ENCODE measurements around the gene DMAC1.
A peak's percentile ranks its signal among the peaks of the same experiment; 100 is the strongest.

DMAC1 gene

DNA sequence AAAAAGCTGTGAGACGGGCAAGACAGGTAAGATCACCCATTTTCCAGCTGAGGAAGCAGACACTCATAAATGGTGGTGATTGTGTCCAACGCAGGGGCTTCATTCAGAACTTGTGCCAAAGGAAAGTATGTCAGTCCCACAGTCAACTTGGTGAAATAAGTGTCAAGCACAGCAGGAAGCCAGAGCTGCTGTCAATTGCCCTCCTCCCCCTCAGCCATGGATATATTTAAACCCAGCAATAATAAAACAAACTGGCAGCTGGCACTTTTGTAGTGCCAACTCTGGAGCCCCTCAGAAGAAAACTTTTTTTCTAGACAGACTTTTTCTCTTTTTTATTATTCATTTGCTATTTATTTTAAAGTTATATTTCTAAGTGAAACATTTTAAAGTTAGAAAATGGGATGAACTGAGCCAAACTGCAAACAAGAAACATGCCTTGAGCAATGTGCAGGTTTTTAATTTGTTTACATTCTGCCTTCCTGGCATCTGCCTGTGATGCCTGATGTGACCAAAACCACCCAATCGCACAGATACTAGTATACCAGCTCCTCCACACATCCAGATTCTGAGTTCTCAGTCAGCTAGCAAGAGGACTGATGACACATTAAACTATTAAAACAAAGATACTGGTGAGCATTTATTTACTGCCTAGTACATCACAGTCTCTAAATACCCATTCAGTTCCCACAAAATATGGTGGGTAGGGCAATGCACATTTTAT lies 17.0 kb downstream of the DMAC1 start:
- DNase-seq = peak; percentile 83

DNA sequence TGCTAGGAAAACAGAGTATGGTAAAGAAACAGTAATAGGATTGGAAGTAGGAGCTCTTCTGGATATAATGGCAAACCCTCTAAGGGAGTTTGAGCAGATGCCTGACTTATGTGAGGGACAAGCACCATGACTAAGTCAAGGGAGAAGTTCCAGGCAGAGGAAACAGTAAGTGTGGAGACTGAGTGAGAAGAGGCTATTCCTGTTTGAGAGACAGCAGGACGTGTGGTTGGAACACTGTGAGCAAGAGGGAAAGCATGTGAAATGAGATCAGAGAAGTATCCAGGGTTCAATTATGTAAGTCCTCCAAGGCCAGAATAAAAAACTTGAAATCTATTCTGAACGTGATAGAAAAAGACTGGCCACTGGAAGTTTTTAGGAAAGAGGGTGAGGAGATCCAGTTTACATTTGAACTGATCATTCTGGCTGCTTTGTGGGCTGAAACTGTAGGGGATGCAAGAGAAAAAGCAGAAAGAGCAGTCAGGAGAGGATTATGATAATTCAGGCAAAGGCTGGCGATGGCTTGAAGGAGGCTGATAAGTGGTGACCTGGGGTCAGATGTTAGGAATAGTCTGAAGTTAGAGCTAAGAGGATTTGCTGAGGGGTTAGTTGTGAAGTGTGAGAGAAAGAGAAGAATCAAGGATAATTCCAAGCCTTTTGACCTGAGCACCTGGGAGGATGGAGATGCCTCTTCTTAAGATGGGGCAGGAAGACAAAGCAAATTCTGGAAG lies 19.2 kb downstream of the DMAC1 start:
- no peak for DNase-seq

DNA sequence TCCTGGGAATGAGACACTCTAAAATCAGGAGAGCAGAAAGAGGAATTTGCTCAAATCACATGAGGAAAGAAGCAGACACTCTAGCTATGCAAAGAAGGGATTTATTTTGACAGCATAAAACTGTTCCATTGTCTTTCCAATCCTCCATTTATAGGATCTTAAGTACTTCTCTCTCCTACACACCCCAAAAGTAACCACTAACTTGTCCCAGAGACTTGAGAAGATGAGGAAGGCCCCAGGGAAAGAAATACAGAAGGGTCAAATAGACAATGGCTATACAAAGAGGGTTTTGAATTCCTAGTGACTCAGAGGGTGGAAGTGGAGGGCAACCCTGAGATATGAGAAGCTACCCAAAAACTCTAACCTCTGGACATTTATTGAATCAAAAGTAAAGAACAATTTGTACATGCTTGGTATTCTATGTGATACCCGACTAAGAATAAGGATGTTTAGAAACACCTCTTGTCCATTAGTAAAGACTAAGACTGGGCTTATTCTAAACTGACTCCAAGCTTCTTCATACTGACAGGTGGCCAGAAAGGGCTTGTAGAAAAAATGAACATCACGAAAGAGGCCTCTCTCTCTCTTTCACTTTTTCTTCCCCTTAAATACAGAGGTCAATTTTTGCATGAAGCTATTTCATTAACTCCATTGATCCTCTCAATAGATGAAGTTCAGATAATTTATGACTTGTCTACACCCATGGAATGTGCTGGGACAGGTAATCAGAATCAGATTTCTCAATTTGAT lies 20.6 kb downstream of the DMAC1 start:
- no peak for DNase-seq

DNA sequence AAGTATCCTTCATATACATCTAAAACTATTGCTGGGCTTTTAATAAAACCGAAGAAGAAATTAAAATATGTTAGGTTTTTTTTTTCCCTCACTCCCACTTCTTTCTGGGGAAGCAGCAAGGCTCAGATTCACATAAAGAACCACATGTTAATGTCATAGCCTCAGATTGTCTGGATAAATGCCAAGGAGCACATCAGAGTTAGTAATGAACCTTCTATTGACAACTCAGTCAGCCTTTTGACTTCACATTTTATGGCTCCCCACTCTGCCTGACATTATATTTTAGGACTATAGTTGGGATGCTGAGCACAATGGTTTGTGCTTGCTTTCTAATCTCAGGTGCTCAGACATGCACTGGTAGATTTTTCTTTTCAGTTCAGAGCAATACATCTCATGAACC lies 21.8 kb downstream of the DMAC1 start:
- DNase-seq = peak; percentile 83

DNA sequence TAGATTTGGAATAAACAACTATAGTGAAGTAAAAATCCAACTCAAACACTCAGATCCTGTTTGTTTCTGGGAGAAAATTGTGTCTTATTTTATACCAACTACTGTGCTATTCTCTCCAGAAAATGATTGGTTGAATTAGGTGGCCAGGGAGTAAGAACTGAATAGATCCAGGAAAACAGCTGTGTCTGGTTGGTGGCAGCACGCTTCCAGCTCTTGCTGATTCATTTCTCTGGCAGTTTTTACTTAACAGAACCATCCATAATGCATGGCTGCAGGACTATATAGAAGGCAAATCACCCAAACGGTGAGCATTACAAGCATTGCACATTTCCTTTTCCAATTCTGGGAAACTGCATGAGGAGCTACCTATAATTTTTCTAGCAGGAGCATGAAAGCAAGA lies 29.5 kb downstream of the DMAC1 start:
- no peak for DNase-seq

DNA sequence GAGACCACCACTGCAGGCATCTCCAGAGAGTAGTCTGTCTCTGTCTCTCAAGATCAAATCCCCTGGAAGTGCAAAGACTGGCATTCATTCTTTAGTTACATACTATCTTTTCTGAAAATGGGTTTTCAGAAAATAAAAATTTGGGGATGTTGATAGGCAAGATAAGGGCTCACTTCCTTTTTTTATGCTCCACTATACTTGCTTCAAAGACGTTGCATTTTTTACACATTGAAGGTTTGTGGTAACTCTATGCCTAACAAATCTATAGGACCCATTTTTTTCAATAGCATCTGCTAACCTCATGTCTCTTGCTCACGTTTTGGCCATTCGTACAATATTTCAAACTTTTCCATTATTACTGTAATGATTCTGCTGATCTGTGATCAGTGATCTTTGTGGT lies 37.0 kb downstream of the DMAC1 start:
- no peak for DNase-seq

DNA sequence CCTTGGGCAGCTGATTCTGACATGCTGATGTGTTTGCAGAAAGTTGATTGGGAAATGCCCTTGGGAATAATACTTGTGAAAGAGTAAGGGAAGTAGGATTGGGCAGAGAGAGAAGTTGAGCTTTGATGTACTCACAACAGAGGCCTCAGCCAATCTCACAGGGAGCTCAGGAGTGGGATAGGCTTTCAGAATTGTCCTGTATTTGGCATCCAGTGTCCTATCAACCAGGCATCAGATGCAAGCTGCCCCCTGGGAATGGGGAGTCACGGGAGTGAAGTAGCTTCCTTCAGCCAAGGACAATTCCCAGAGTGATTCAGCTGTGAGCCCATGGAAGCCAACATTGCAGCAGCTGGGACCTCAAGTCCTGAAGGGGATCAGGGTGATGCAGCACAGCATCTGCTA lies 39.6 kb downstream of the DMAC1 start:
- no peak for DNase-seq

DNA sequence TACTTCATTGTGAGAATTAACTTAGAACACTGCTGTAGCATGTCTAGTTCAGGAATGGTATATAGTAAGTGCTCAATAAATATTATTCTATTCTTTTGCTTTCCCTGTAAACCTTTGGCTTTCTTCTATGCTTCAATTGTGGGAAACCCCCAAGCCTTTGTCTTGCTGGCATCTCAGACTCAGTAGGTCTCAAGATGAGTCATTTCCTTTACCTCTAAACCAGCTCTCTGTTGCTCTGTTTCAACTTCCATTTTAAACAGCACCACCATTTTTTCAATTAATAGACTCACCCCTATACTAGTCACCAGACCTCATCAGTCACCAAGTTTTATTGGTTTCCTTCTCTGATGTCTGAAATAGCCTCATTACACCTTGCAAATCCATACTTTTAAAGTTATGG lies 43.5 kb downstream of the DMAC1 start:
- DNase-seq = no peak

DNA sequence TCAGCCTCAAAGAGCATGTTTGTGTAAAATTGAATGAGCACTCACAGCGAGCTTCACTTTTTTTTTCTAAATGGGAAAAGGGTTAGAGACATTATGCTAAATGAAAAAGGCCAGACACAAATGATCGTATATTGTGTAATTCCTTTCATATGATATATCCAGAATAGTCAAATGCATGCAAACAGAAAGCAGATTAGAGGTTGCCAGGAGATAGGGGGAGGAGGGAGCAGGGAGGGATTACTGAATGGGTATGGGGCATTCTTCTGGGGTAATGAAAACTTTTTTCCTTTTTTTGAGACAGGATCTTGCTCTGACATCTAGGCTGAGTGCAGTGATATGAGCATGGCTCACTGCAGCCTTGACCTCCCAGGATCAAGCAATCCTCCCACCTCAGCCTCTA lies 47.1 kb downstream of the DMAC1 start:
- DNase-seq = no peak

All from NCI-H446 treated with DMSO at 0.1 percent for 48 hours (cell line).